ENCODE results near the gene MAGI1.

The MAGI1 gene

DNA sequence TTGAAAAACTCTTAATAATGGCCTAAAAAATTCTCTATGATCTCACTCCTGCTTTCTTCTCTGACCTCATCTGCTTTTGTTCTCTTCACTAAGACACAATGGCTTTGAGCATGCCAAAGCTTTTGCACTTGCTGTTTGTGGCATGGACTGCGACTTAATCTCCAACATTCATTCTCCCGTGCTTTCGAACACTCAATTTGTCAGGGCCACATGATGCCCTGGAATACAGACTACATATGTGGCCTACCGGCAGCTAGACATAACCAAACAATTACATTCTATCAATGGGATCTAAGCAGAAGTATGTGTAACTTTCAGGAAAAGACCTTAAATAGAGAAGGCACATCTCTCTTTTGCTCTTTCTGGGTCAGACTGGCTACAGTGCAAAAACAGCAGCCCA lies 506.5 kb downstream of the MAGI1 start:
- H3K4ac ChIP-seq (ENCODE audit: low read depth in 1 of 2, low read length in 2 of 2): no peak overlapping the region
- H4K91ac ChIP-seq (ENCODE audit: low read length): no peak overlapping the region
- H4K8ac ChIP-seq (ENCODE audit: low read length): no peak overlapping the region
- H3K36me3 ChIP-seq (ENCODE audit: control insufficient read depth in 1 of 2, insufficient read depth in 2 of 2, low read depth in 1 of 2, low read length in 2 of 2): no peaks in the 10 kb centered on the region
- no peaks in the 10 kb centered on the region for H3K9me3 ChIP-seq (ENCODE audit: control insufficient read depth, low read length)
- no peak overlapping the region for H2AK5ac ChIP-seq (ENCODE audit: low read length, severe bottlenecking)
- H2BK120ac ChIP-seq (ENCODE audit: low read depth, low read length): no peak overlapping the region
- H3K27me3 ChIP-seq (ENCODE audit: control insufficient read depth in 1 of 2, insufficient read depth in 1 of 2, low read length in 2 of 2): no peaks in the 10 kb centered on the region
- WGBS: 98% methylated on average over 4 of the region's 4 CpGs
- H3K9ac ChIP-seq (ENCODE audit: low read length): no peak overlapping the region
- no peak overlapping the region for H2BK5ac ChIP-seq (ENCODE audit: low read depth, low read length, poor library complexity, severe bottlenecking)
- H2AFZ ChIP-seq (ENCODE audit: low read depth, low read length): no peak overlapping the region
- H3K4me2 ChIP-seq (ENCODE audit: low read length, poor library complexity, severe bottlenecking): no peak overlapping the region
- H3K23ac ChIP-seq (ENCODE audit: low read length in 2 of 2): no peak overlapping the region
- H3K4me1 ChIP-seq (ENCODE audit: control insufficient read depth, insufficient read depth, low read depth, low read length): peaks cover 1% of the 10 kb centered on the region
- no peak overlapping the region for H3K27ac ChIP-seq (ENCODE audit: low read length, poor library complexity, severe bottlenecking)
- no peak overlapping the region for H2BK15ac ChIP-seq (ENCODE audit: low read depth, poor library complexity, severe bottlenecking)
- H3K18ac ChIP-seq (ENCODE audit: low read depth in 1 of 2, low read length in 2 of 2): no peak overlapping the region
- no peak overlapping the region for H2BK12ac ChIP-seq (ENCODE audit: low read length in 2 of 2)
- no peak for DNase-seq
- H3K79me1 ChIP-seq (replicated peaks; ENCODE audit: low read length, poor library complexity, severe bottlenecking): peaks cover 5% of the 10 kb centered on the region
- H3K14ac ChIP-seq (ENCODE audit: low read length in 2 of 2): no peak overlapping the region
- H3K4me3 ChIP-seq (ENCODE audit: insufficient read depth in 1 of 2, low read depth in 1 of 2, low read length in 2 of 2): no peak overlapping the region

DNA sequence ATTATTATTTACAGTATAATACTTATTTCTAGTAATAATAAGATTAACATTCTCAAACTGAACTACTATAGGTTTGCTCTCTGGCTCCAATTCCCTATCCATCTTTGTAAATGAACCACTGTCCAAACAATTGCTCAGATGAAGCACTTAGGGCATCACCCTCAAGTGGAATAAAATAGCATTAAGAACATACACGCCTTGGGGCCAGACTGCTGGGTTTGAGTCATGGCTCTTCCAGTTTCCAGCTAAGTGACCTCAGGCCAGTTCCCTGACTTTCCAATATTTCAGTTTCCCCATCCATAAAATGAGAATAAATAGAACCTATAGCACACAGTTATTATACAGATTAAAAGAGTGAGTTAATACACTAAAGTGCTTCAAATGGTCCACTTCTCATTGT lies 507.2 kb downstream of the MAGI1 start:
- no peak overlapping the region for H2BK5ac ChIP-seq (ENCODE audit: low read depth, low read length, poor library complexity, severe bottlenecking)
- no peaks in the 10 kb centered on the region for H3K27me3 ChIP-seq (ENCODE audit: control insufficient read depth in 1 of 2, insufficient read depth in 1 of 2, low read length in 2 of 2)
- H2BK12ac ChIP-seq (ENCODE audit: low read length in 2 of 2): no peak overlapping the region
- H2AFZ ChIP-seq (ENCODE audit: low read depth, low read length): no peak overlapping the region
- peaks cover 5% of the 10 kb centered on the region for H3K79me1 ChIP-seq (replicated peaks; ENCODE audit: low read length, poor library complexity, severe bottlenecking)
- H4K91ac ChIP-seq (ENCODE audit: low read length): no peak overlapping the region
- no peak overlapping the region for H4K8ac ChIP-seq (ENCODE audit: low read length)
- H3K14ac ChIP-seq (ENCODE audit: low read length in 2 of 2): no peak overlapping the region
- H3K27ac ChIP-seq (ENCODE audit: low read length, poor library complexity, severe bottlenecking): no peak overlapping the region
- H3K18ac ChIP-seq (ENCODE audit: low read depth in 1 of 2, low read length in 2 of 2): no peak overlapping the region
- no peak overlapping the region for H3K4ac ChIP-seq (ENCODE audit: low read depth in 1 of 2, low read length in 2 of 2)
- H2BK120ac ChIP-seq (ENCODE audit: low read depth, low read length): no peak overlapping the region
- no peaks in the 10 kb centered on the region for H3K36me3 ChIP-seq (ENCODE audit: control insufficient read depth in 1 of 2, insufficient read depth in 2 of 2, low read depth in 1 of 2, low read length in 2 of 2)
- H3K9ac ChIP-seq (ENCODE audit: low read length): no peak overlapping the region
- H3K4me2 ChIP-seq (ENCODE audit: low read length, poor library complexity, severe bottlenecking): no peak overlapping the region
- H3K23ac ChIP-seq (ENCODE audit: low read length in 2 of 2): no peak overlapping the region
- no peak for DNase-seq
- H2BK15ac ChIP-seq (ENCODE audit: low read depth, poor library complexity, severe bottlenecking): no peak overlapping the region
- H3K4me1 ChIP-seq (ENCODE audit: control insufficient read depth, insufficient read depth, low read depth, low read length): peaks cover 5% of the 10 kb centered on the region
- H3K9me3 ChIP-seq (ENCODE audit: control insufficient read depth, low read length): no peaks in the 10 kb centered on the region
- no peak overlapping the region for H3K4me3 ChIP-seq (ENCODE audit: insufficient read depth in 1 of 2, low read depth in 1 of 2, low read length in 2 of 2)
- H2AK5ac ChIP-seq (ENCODE audit: low read length, severe bottlenecking): no peak overlapping the region
- 67% methylated on average over 1 of the region's 1 CpG for WGBS

- H3K27ac ChIP-seq (ENCODE audit: low read length, poor library complexity, severe bottlenecking): peak overlapping the region; percentile 32
- H4K91ac ChIP-seq (ENCODE audit: low read length): no peak overlapping the region
- no peak overlapping the region for H2AFZ ChIP-seq (ENCODE audit: low read depth, low read length)
- no peak overlapping the region for H3K18ac ChIP-seq (ENCODE audit: low read depth in 1 of 2, low read length in 2 of 2)
- no peak overlapping the region for H4K8ac ChIP-seq (ENCODE audit: low read length)
- H3K4ac ChIP-seq (ENCODE audit: low read depth in 1 of 2, low read length in 2 of 2): no peak overlapping the region
- H2BK15ac ChIP-seq (ENCODE audit: low read depth, poor library complexity, severe bottlenecking): no peak overlapping the region
- peaks cover 10% of the 10 kb centered on the region for H3K4me1 ChIP-seq (ENCODE audit: control insufficient read depth, insufficient read depth, low read depth, low read length)
- no peak overlapping the region for H2BK120ac ChIP-seq (ENCODE audit: low read depth, low read length)
- H3K23ac ChIP-seq (ENCODE audit: low read length in 2 of 2): no peak overlapping the region
- H2BK12ac ChIP-seq (ENCODE audit: low read length in 2 of 2): no peak overlapping the region
- 85% methylated on average over 3 of the region's 3 CpGs for WGBS
- no peak overlapping the region for H2BK5ac ChIP-seq (ENCODE audit: low read depth, low read length, poor library complexity, severe bottlenecking)
- H3K79me1 ChIP-seq (replicated peaks; ENCODE audit: low read length, poor library complexity, severe bottlenecking): peaks cover 9% of the 10 kb centered on the region
- H3K27me3 ChIP-seq (ENCODE audit: control insufficient read depth in 1 of 2, insufficient read depth in 1 of 2, low read length in 2 of 2): no peaks in the 10 kb centered on the region
- no peak overlapping the region for H2AK5ac ChIP-seq (ENCODE audit: low read length, severe bottlenecking)
- no peaks in the 10 kb centered on the region for H3K36me3 ChIP-seq (ENCODE audit: control insufficient read depth in 1 of 2, insufficient read depth in 2 of 2, low read depth in 1 of 2, low read length in 2 of 2)
- no peak for DNase-seq
- H3K14ac ChIP-seq (ENCODE audit: low read length in 2 of 2): no peak overlapping the region
- H3K4me3 ChIP-seq (ENCODE audit: insufficient read depth in 1 of 2, low read depth in 1 of 2, low read length in 2 of 2): no peak overlapping the region
- H3K9ac ChIP-seq (ENCODE audit: low read length): no peak overlapping the region
- H3K4me2 ChIP-seq (ENCODE audit: low read length, poor library complexity, severe bottlenecking): no peak overlapping the region
- no peaks in the 10 kb centered on the region for H3K9me3 ChIP-seq (ENCODE audit: control insufficient read depth, low read length)
Measured at GRCh38 chr3:65526656-65527055, 512.1 kb downstream of the MAGI1 start.

- H3K18ac ChIP-seq (ENCODE audit: low read depth in 1 of 2, low read length in 2 of 2): no peak overlapping the region
- WGBS: 94% methylated on average over 4 of the region's 4 CpGs
- H3K4me3 ChIP-seq (ENCODE audit: insufficient read depth in 1 of 2, low read depth in 1 of 2, low read length in 2 of 2): no peak overlapping the region
- H4K91ac ChIP-seq (ENCODE audit: low read length): no peak overlapping the region
- H3K36me3 ChIP-seq (ENCODE audit: control insufficient read depth in 1 of 2, insufficient read depth in 2 of 2, low read depth in 1 of 2, low read length in 2 of 2): no peaks in the 10 kb centered on the region
- H2BK120ac ChIP-seq (ENCODE audit: low read depth, low read length): no peak overlapping the region
- H3K23ac ChIP-seq (ENCODE audit: low read length in 2 of 2): no peak overlapping the region
- H2BK15ac ChIP-seq (ENCODE audit: low read depth, poor library complexity, severe bottlenecking): no peak overlapping the region
- DNase-seq: no peak
- H3K79me1 ChIP-seq (replicated peaks; ENCODE audit: low read length, poor library complexity, severe bottlenecking): peaks cover 9% of the 10 kb centered on the region
- no peak overlapping the region for H2AK5ac ChIP-seq (ENCODE audit: low read length, severe bottlenecking)
- H2BK5ac ChIP-seq (ENCODE audit: low read depth, low read length, poor library complexity, severe bottlenecking): no peak overlapping the region
- no peak overlapping the region for H2AFZ ChIP-seq (ENCODE audit: low read depth, low read length)
- no peak overlapping the region for H3K14ac ChIP-seq (ENCODE audit: low read length in 2 of 2)
- H3K4ac ChIP-seq (ENCODE audit: low read depth in 1 of 2, low read length in 2 of 2): no peak overlapping the region
- peaks cover 10% of the 10 kb centered on the region for H3K4me1 ChIP-seq (ENCODE audit: control insufficient read depth, insufficient read depth, low read depth, low read length)
- no peak overlapping the region for H3K27ac ChIP-seq (ENCODE audit: low read length, poor library complexity, severe bottlenecking)
- H4K8ac ChIP-seq (ENCODE audit: low read length): no peak overlapping the region
- no peaks in the 10 kb centered on the region for H3K9me3 ChIP-seq (ENCODE audit: control insufficient read depth, low read length)
- H3K4me2 ChIP-seq (ENCODE audit: low read length, poor library complexity, severe bottlenecking): no peak overlapping the region
- H3K9ac ChIP-seq (ENCODE audit: low read length): no peak overlapping the region
- no peak overlapping the region for H2BK12ac ChIP-seq (ENCODE audit: low read length in 2 of 2)
- no peaks in the 10 kb centered on the region for H3K27me3 ChIP-seq (ENCODE audit: control insufficient read depth in 1 of 2, insufficient read depth in 1 of 2, low read length in 2 of 2)
Measured at GRCh38 chr3:65524584-65524983, 514.1 kb downstream of the MAGI1 start.
